H9 (cell line): ENCODE data around the gene ANKRD11. TPM values are rescaled to one million over a fixed set of nuclear protein-coding genes. Genes with fewer than 3 reads are reported as not detected.

Experiments used
- DNase-seq: peaks from one replicate; pipeline ENCODE4 v3.0.0-alpha.2; 2017
- H2AFZ ChIP-seq: one replicate; pipeline ENCODE4 v1.6.1; 2013; ENCODE audit warnings: mild to moderate bottlenecking, low read length, control low read depth, moderate library complexity
- H2AK5ac ChIP-seq: 2 replicates; pipeline ENCODE4 v1.6.1; 2013; ENCODE audit warnings: low read length, control low read depth, mixed read lengths; ENCODE audit not compliant: insufficient read length
- H2BK120ac ChIP-seq: one replicate; pipeline ENCODE4 v1.6.1; 2013; ENCODE audit warnings: low read depth, mild to moderate bottlenecking, low read length, control low read depth, inconsistent platforms; ENCODE audit not compliant: poor library complexity, severe bottlenecking
- H2BK12ac ChIP-seq: 2 replicates; pipeline ENCODE4 v1.6.1; 2013; ENCODE audit warnings: low read length, control low read depth, mixed read lengths, low read depth; ENCODE audit not compliant: insufficient read length
- H2BK15ac ChIP-seq: 2 replicates; pipeline ENCODE4 v1.6.1; 2013; ENCODE audit warnings: low read depth, low read length, control low read depth
- H2BK20ac ChIP-seq: one replicate; pipeline ENCODE4 v1.6.1; 2013; ENCODE audit warnings: low read depth, mild to moderate bottlenecking, low read length, control low read depth, inconsistent platforms; ENCODE audit not compliant: poor library complexity, severe bottlenecking
- H2BK5ac ChIP-seq: 2 replicates; pipeline ENCODE4 v1.6.1; 2013; ENCODE audit warnings: low read length, control low read depth, mixed read lengths; ENCODE audit not compliant: insufficient read length
- H3K14ac ChIP-seq: 2 replicates; pipeline ENCODE4 v1.6.1; 2013; ENCODE audit warnings: low read length, control low read depth; ENCODE audit not compliant: insufficient read depth
- H3K18ac ChIP-seq: 2 replicates; pipeline ENCODE4 v1.6.1; 2013; ENCODE audit warnings: low read depth, mild to moderate bottlenecking, mixed read lengths, low read length, control low read depth; ENCODE audit not compliant: insufficient read length
- H3K23ac ChIP-seq: 2 replicates; pipeline ENCODE4 v1.6.1; 2013; ENCODE audit warnings: low read length, control low read depth, mixed read lengths, low read depth; ENCODE audit not compliant: insufficient read length
- H3K23me2 ChIP-seq: 2 replicates; pipeline ENCODE4 v1.6.1; 2013; ENCODE audit warnings: low read depth, mild to moderate bottlenecking, mixed read lengths, low read length, control low read depth; ENCODE audit not compliant: insufficient read length, poor library complexity, severe bottlenecking
- H3K27ac ChIP-seq: 2 replicates; pipeline ENCODE4 v1.5.1; 2013; ENCODE audit warnings: low read length, control low read depth, mixed read lengths, low read depth; ENCODE audit not compliant: insufficient read length
- H3K27me3 ChIP-seq: 2 replicates; pipeline ENCODE4 v1.6.1; 2013; ENCODE audit warnings: low read length, control low read depth, inconsistent platforms; ENCODE audit not compliant: insufficient read depth
- H3K4ac ChIP-seq: 2 replicates; pipeline ENCODE4 v1.6.1; 2013; ENCODE audit warnings: low read depth, mild to moderate bottlenecking, control low read depth, inconsistent platforms, low read length, moderate library complexity
- H3K4me1 ChIP-seq: 2 replicates; pipeline ENCODE4 v1.6.1; 2013; ENCODE audit warnings: low read length, control low read depth, inconsistent platforms; ENCODE audit not compliant: insufficient read depth
- H3K4me2 ChIP-seq: 2 replicates; pipeline ENCODE4 v1.6.1; 2013; ENCODE audit warnings: low read length, control low read depth, mixed read lengths; ENCODE audit not compliant: insufficient read length, insufficient read depth
- H3K56ac ChIP-seq: 2 replicates; pipeline ENCODE4 v1.6.1; 2013; ENCODE audit warnings: low read depth, mild to moderate bottlenecking, mixed read lengths, low read length, control low read depth; ENCODE audit not compliant: insufficient read length
- H3K79me1 ChIP-seq: 2 replicates; pipeline ENCODE4 v1.6.1; 2013; ENCODE audit warnings: low read depth, mild to moderate bottlenecking, moderate library complexity, low read length, control low read depth, inconsistent platforms; ENCODE audit not compliant: insufficient read depth, poor library complexity, severe bottlenecking
- H3K79me2 ChIP-seq: 2 replicates; pipeline ENCODE4 v1.6.1; 2013; ENCODE audit warnings: low read length, control low read depth, inconsistent platforms; ENCODE audit not compliant: insufficient read depth
- H3K9ac ChIP-seq: 2 replicates; pipeline ENCODE4 v1.6.1; 2013; ENCODE audit warnings: low read length, control low read depth, mixed read lengths; ENCODE audit not compliant: insufficient read length; ENCODE audit errors: extremely low read depth
- H3K9me3 ChIP-seq: one replicate; pipeline ENCODE4 v1.6.1; 2013; ENCODE audit warnings: low read depth, low read length, inconsistent platforms; ENCODE audit not compliant: control insufficient read depth
- H3T11ph ChIP-seq: one replicate; pipeline ENCODE4 v1.6.1; 2013; ENCODE audit warnings: mild to moderate bottlenecking, low read length, control low read depth, inconsistent platforms
- H4K20me1 ChIP-seq: one replicate; pipeline ENCODE4 v1.6.1; 2013; ENCODE audit not compliant: control insufficient read depth, insufficient read length, insufficient read depth
- H4K5ac ChIP-seq: 2 replicates; pipeline ENCODE4 v1.6.1; 2013; ENCODE audit warnings: low read depth, mild to moderate bottlenecking, mixed read lengths, low read length, control low read depth; ENCODE audit not compliant: insufficient read length
- H4K8ac ChIP-seq: replicated peaks from 2 replicates; pipeline ENCODE4 v1.6.1; 2013; ENCODE audit warnings: low read length, control low read depth, mixed read lengths, low read depth; ENCODE audit not compliant: insufficient read length
- H4K91ac ChIP-seq: 2 replicates; pipeline ENCODE4 v1.6.1; 2013; ENCODE audit warnings: low read depth, mild to moderate bottlenecking, moderate library complexity, mixed read lengths, low read length, control low read depth; ENCODE audit not compliant: insufficient read length
- H3K27ac Mint-ChIP-seq, 3 experiments: 2 replicates in 2 of 3; 3 replicates in 1 of 3; pipeline ENCODE4 v1.8.0; 2020 to 2021; ENCODE audit warnings: mixed read lengths in 3 of 3, mild to moderate bottlenecking in 1 of 3, moderate library complexity in 1 of 3
- H3K27me3 Mint-ChIP-seq: 2 replicates; pipeline ENCODE4 v1.8.0; 2021; ENCODE audit warnings: low read depth, mild to moderate bottlenecking, moderate library complexity, mixed read lengths
- H3K36me3 Mint-ChIP-seq, 3 experiments: 2 replicates in 2 of 3; 3 replicates in 1 of 3; pipeline ENCODE4 v1.8.0; 2020 to 2021; ENCODE audit warnings: low read depth in 3 of 3, mixed read lengths in 3 of 3; ENCODE audit not compliant: insufficient read depth in 1 of 3
- H3K4me1 Mint-ChIP-seq, 2 experiments: 2 replicates each; pipeline ENCODE4 v1.8.0; 2020; ENCODE audit warnings: mixed read lengths in 2 of 2
- H3K4me3 Mint-ChIP-seq, 2 experiments: 2 replicates in 1 of 2; 3 replicates in 1 of 2; pipeline ENCODE4 v1.8.0; 2020 to 2021; ENCODE audit warnings: mild to moderate bottlenecking in 2 of 2, mixed read lengths in 2 of 2, moderate library complexity in 1 of 2
- H3K9me3 Mint-ChIP-seq, 2 experiments: 2 replicates in 1 of 2; 3 replicates in 1 of 2; pipeline ENCODE4 v1.8.0; 2020; ENCODE audit warnings: mild to moderate bottlenecking in 2 of 2, mixed read lengths in 2 of 2, moderate library complexity in 1 of 2
- CTCF ChIP-seq: fragments of 200-600 bp; sonication (generic); conservative IDR thresholded peaks from 3 replicates; pipeline ENCODE4 v1.8.0; 2021; ENCODE audit warnings: antibody characterized with exemption, mild to moderate bottlenecking
- WGBS: extraction: QIAGEN DNeasy Blood & Tissue Kit; methylation state at CpG from one replicate; pipeline ENCODE4 v1.1.7; 2013; ENCODE audit warnings: missing lambda C conversion rate, low lambda C conversion rate, mixed read lengths; ENCODE audit not compliant: insufficient read length; ENCODE audit errors: extremely low coverage; 5-methylcytosine and 5-hydroxymethylcytosine counted together
- total RNA-seq: library from RNA; stranded (reverse); gene quantifications from 2 replicates; pipeline ENCODE4 v1.2.1, GENCODE V29; 2021

ANKRD11 gene
- total RNA-seq, 1 experiment from 2014 or later: 181 TPM

DNA sequence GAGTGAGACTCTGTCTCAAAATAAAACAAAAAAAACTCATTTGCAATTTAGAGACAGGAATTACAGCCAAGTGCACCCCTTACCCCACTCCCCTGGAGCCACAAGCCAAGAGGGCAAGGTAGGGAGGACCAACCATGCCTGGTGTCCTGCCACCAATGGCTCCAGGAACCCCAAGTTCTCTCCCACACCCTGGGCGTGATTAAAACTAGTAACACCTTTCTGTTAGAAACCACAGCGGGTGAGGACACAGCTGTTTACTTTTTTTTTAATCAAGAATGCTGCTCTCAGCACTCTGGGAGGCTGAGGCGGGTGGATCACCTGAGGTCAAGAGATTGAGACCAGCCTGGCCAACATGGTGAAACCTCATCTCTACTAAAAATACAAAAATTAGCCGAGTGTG is 38.1 kb downstream of the ANKRD11 start:
- H3K9me3 ChIP-seq: no peaks in the 10 kb centered on the region
- no peak overlapping the region for H3K9ac ChIP-seq
- no peak overlapping the region for H2BK15ac ChIP-seq
- H2BK120ac ChIP-seq: no peak overlapping the region
- no peak overlapping the region for H4K5ac ChIP-seq
- Mint-ChIP-seq H3K27me3 (no peaks in the 10 kb centered on the region; the same call in 1 of the 2 replicates), H3K36me3 (peaks cover 1 to 5% (median 4%) of the 10 kb centered on the region in 3 experiments; a peak in 4 of 7 replicates), H3K27ac (no peak overlapping the region; a peak in 1 of 7 replicates), H3K9me3 (no peaks in the 10 kb centered on the region), H3K4me1 (peaks cover 30 to 37% of the 10 kb centered on the region in 2 experiments), H3K4me3 (no peak overlapping the region)
- no peak overlapping the region for H3K14ac ChIP-seq
- H2AK5ac ChIP-seq: no peak overlapping the region
- no peak overlapping the region for H2AFZ ChIP-seq
- H3K18ac ChIP-seq: no peak overlapping the region
- no peak overlapping the region for H3K4ac ChIP-seq
- no peak overlapping the region for H2BK5ac ChIP-seq
- H3K79me2 ChIP-seq: peaks cover 76% of the 10 kb centered on the region
- H2BK12ac ChIP-seq: no peak overlapping the region
- H3K4me2 ChIP-seq: no peak overlapping the region
- WGBS: no CpG with 5 or more reads among the region's 4 CpGs
- TF ChIP-seq CTCF: no peak
- H3K79me1 ChIP-seq: peaks cover 11% of the 10 kb centered on the region
- no peaks in the 10 kb centered on the region for H3K27me3 ChIP-seq
- no peak overlapping the region for H3K27ac ChIP-seq
- no peak overlapping the region for H3T11ph ChIP-seq
- H4K8ac ChIP-seq: no peak overlapping the region
- H3K23ac ChIP-seq: no peak overlapping the region
- H3K23me2 ChIP-seq: no peaks in the 10 kb centered on the region
- no peak for DNase-seq
- no peaks in the 10 kb centered on the region for H4K20me1 ChIP-seq
- H4K91ac ChIP-seq: no peak overlapping the region
- H2BK20ac ChIP-seq: no peak overlapping the region
- no peaks in the 10 kb centered on the region; the same call in 1 of the 2 replicates for H3K4me1 ChIP-seq
- H3K56ac ChIP-seq: no peak overlapping the region
